Measurements from ENCODE around the gene LEMD2. TPM values are rescaled to one million over a fixed set of nuclear protein-coding genes. Genes with fewer than 3 reads are reported as not detected.

The LEMD2 gene
- polyA plus RNA-seq, 2 of the 4 experiments (the other 2 are of a cell fraction) = 43.2 to 48.8 TPM

GRCh38 chr6:33777398-33778388 is 11.2 kb downstream of the LEMD2 start (continued):
- no peak for TF ChIP-seq REST (IDR thresholded peaks at IDR 0.05)
- TF ChIP-seq JUNB (IDR thresholded peaks at IDR 0.05) = no peak
- no peak for TF ChIP-seq RCOR1 (IDR thresholded peaks at IDR 0.05; ENCODE audit: low read depth, low read length)
- TF ChIP-seq CBX2 (IDR thresholded peaks at IDR 0.05; ENCODE audit: borderline replicate concordance, low read depth) = no peak
- TF ChIP-seq ESRRA (IDR thresholded peaks at IDR 0.05; ENCODE audit: borderline replicate concordance, low read length) = no peak
- TF ChIP-seq ZNF302 (CRISPR knock-in tag; IDR thresholded peaks at IDR 0.05) = no peak
- no peak for TF ChIP-seq PHF8 (IDR thresholded peaks at IDR 0.05; ENCODE audit: borderline replicate concordance, low read depth)
- TF ChIP-seq HES2 (IDR thresholded peaks at IDR 0.05) = no peak

GRCh38 chr6:33776764-33777163 is 12.2 kb downstream of the LEMD2 start:
- ATAC-seq (no peak), DNase-seq (ENCODE audit: low read depth in 1 of 2, low spot score in 1 of 2) (no peak), FAIRE-seq (no peak)
- Histone ChIP-seq H3K4me2 (no peak overlapping the region), H3K27ac (no peak overlapping the region), H3K4me1 (peaks cover 22% of the 10 kb centered on the region), H3K4me3 (no peak overlapping the region), H3K9me3 (no peaks in the 10 kb centered on the region)
- TF ChIP-seq HDAC2 (IDR thresholded peaks at IDR 0.05) = no peak
- no peak for TF ChIP-seq ZC3H11A (IDR thresholded peaks at IDR 0.05)
- TF ChIP-seq EP300 (IDR thresholded peaks at IDR 0.05) = no peak
- no peak for TF ChIP-seq RCOR1 (IDR thresholded peaks at IDR 0.05; ENCODE audit: low read depth, low read length)
- TF ChIP-seq ATOH8 (CRISPR knock-in tag; IDR thresholded peaks at IDR 0.05; ENCODE audit: low read depth) = no peak
- no peak for TF ChIP-seq HOXB5 (CRISPR knock-in tag; IDR thresholded peaks at IDR 0.05)
- no peak for TF ChIP-seq HOXA7 (CRISPR knock-in tag; IDR thresholded peaks at IDR 0.05)
- TF ChIP-seq KDM1A (IDR thresholded peaks at IDR 0.05; ENCODE audit: low read depth) = no peak
- no peak for TF ChIP-seq CBX8 (IDR thresholded peaks at IDR 0.05)
- TF ChIP-seq ZNF302 (CRISPR knock-in tag; IDR thresholded peaks at IDR 0.05) = no peak
- TF ChIP-seq RAD21 (conservative IDR thresholded peaks at IDR 0.05 in 1 of 2, IDR thresholded peaks at IDR 0.05 in 1 of 2) = no peak
- ChIA-PET CTCF (interaction anchor here (0.8 to 2.6 kb wide), 4 partner anchors 15 to 378 kb away, joined by 3 to 10 read pairs (median 8); no protein-coding TSS in a partner anchor), POLR2A (no interaction called here)
- WGBS (ENCODE audit: missing lambda C conversion rate) = 100% methylated on average over 5 of the region's 13 CpGs

GRCh38 chr6:33776186-33776585 is 12.7 kb downstream of the LEMD2 start:
- no peak for FAIRE-seq
- Histone ChIP-seq H3K4me1 (peaks cover 22% of the 10 kb centered on the region), H3K4me3 (no peak overlapping the region), H3K9me3 (no peaks in the 10 kb centered on the region), H3K27ac (no peak overlapping the region), H3K4me2 (no peak overlapping the region)
- ChIA-PET POLR2A (no interaction called here), CTCF (interaction anchor here (0.7 to 1.9 kb wide), 6 partner anchors 10 to 379 kb away, joined by 3 to 8 read pairs (median 4); no protein-coding TSS in a partner anchor)
- no peak for TF ChIP-seq KDM1A (IDR thresholded peaks at IDR 0.05; ENCODE audit: low read depth)
- ATAC-seq = no peak
- 95% methylated on average over 4 of the region's 4 CpGs for WGBS (ENCODE audit: missing lambda C conversion rate)
- DNase-seq (ENCODE audit: low read depth in 1 of 2, low spot score in 1 of 2) = no peak

All from A549 (cell line).